ENCODE data around the gene PTPRCAP.

GRCh38 chr11:67405196-67405567 is 32.3 kb downstream of the PTPRCAP start:
- no peak for TF ChIP-seq POLR2A (IDR thresholded peaks at IDR 0.05)
- TF ChIP-seq CTCF (IDR thresholded peaks at IDR 0.05): no peak
